Kidney (tissue), 14 donors: ENCODE data around the gene CNP. TPM values are rescaled to one million over a fixed set of nuclear protein-coding genes. Genes with fewer than 3 reads are reported as not detected.
A peak's percentile ranks its signal among the peaks of the same experiment; 100 is the strongest.

ENCODE experiments used
- DNase-seq, 5 donors: peaks; one replicate each; pipeline ENCODE4 v3.0.0-alpha.2; 2013 to 2020
- FAIRE-seq: peaks from 2 replicates; lab custom pipeline; 2012; peaks lifted over from hg19 to GRCh38; lab: Jason Lieb, UNC
- H3K27ac ChIP-seq, 2 donors: one replicate each; pipeline ENCODE4 v1.7.0; 2013; ENCODE audit warnings: low read depth in 2 of 2, low read length in 2 of 2, inconsistent platforms in 1 of 2
- H3K27me3 ChIP-seq: one replicate; pipeline ENCODE4 v1.7.1; 2013; ENCODE audit warnings: low read length, inconsistent platforms; ENCODE audit not compliant: control insufficient read depth, insufficient read depth
- H3K36me3 ChIP-seq, 3 donors: one replicate each; pipeline versions ENCODE4 v1.7.0 to v1.7.1; 2013; ENCODE audit warnings: low read length in 3 of 3, control low read depth in 1 of 3, inconsistent platforms in 1 of 3; ENCODE audit not compliant: insufficient read depth in 3 of 3, control insufficient read depth in 2 of 3
- H3K4me1 ChIP-seq, 3 donors: one replicate each; pipeline versions ENCODE4 v1.7.0 to v1.7.1; 2013; ENCODE audit warnings: low read length in 3 of 3, inconsistent platforms in 1 of 3, low read depth in 1 of 3; ENCODE audit not compliant: control insufficient read depth in 2 of 3, insufficient read depth in 2 of 3
- H3K4me3 ChIP-seq, 3 donors: one replicate each; pipeline versions ENCODE4 v1.7.0 to v1.8.1; 2013; ENCODE audit warnings: low read length in 3 of 3, control low read depth in 1 of 3, inconsistent platforms in 1 of 3
- H3K9ac ChIP-seq, 3 donors: one replicate each; pipeline versions ENCODE4 v1.7.0 to v1.7.1; 2013; ENCODE audit warnings: low read length in 3 of 3, control low read depth in 1 of 3, inconsistent platforms in 1 of 3
- H3K9me3 ChIP-seq, 3 donors: one replicate each; pipeline versions ENCODE4 v1.7.0 to v1.7.1; 2013; ENCODE audit warnings: low read length in 3 of 3, control low read depth in 1 of 3, inconsistent platforms in 1 of 3; ENCODE audit not compliant: control insufficient read depth in 2 of 3, insufficient read depth in 1 of 3
- CTCF ChIP-seq: IDR thresholded peaks from 3 replicates; pipeline ENCODE4 v1.5.1; 2012; ENCODE audit warnings: mild to moderate bottlenecking, moderate library complexity, borderline replicate concordance; ENCODE audit not compliant: insufficient read depth; ENCODE audit errors: extremely low read depth
- intact Hi-C: fragments of 100-400 bp; cut with DNase I; formaldehyde crosslinking; loops from one replicate; pipeline ENCODE4 v1.11.1; 2022
- polyA plus RNA-seq: library from polyadenylated mRNA; stranded (reverse); fragments of 350-450 nt; fragmentation: Illumina TruSeq; extraction: RNeasy Lipid Tissue Mini Kit (QIAGEN cat#74804); gene quantifications from one replicate; pipeline ENCODE4 v1.2.3, GENCODE V29; 2014; ENCODE audit warnings: low read depth, low replicate concordance; ENCODE audit not compliant: insufficient read depth
- total RNA-seq: library from RNA; stranded (reverse); fragmentation: NEBNext Ultra II Directional; extraction: Animal tissue kit (Norgen Biotek cat#: 25700); gene quantifications from one replicate; pipeline ENCODE4 v1.2.1, GENCODE V29; 2021
- donor health status: control.
- donor health status: control.
- donor health status: control.
- donor health status: control.
- donor health status: control.
- donor health status: DM: yes; HTN: yes; CAD: no.
- donor health status: Normal renal cell carcinoma (clear cell type).

Gene CNP
- total and polyA plus RNA-seq, 2 donors from 2014 or later: 64.0 to 87.5 TPM

DNA sequence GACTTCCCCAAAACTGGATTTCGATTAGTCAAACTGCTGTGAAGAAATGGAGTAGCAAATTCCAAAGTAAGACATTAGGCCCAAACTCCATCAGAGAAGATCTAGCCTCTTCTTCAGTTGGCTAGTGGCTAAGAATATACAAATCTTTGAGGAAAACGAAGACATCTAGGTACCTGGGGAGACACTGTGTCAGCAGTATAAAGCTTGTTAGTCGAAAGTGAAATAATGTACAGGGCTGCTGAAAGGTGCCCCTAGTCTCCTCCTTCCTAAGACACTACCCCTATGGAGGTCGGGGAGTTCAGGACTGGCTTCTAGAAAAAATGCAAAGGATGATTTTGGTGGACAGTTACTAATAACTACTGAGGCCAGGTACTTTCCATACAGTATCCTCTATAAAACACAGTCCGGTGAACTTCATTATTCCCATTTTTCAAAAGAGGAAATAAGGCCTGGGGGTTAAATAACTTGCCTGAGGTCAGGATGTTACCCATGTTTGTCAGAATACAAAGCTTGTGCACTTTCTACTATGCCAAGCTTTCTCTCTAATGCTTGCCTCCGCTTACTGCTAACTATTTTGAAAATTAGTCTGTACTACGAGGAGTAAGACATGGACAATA lies 35.7 kb downstream of the CNP start:
- Histone ChIP-seq H3K9me3 (no peaks in the 10 kb centered on the region), H3K9ac (no peak overlapping the region), H3K27ac (peak overlapping the region in 1 of 2 donors; percentile 1), H3K27me3 (no peaks in the 10 kb centered on the region), H3K4me3 (peak overlapping the region in 1 of 3 donors; percentile 11), H3K36me3 (peaks cover 13 to 31% (median 17%) of the 10 kb centered on the region in 3 donors), H3K4me1 (peaks cover 0 to 25% (median 5%) of the 10 kb centered on the region in 3 donors)
- TF ChIP-seq CTCF: no peak
- intact Hi-C loops: no loop called here
- FAIRE-seq (no peak), DNase-seq (no peak)

DNA sequence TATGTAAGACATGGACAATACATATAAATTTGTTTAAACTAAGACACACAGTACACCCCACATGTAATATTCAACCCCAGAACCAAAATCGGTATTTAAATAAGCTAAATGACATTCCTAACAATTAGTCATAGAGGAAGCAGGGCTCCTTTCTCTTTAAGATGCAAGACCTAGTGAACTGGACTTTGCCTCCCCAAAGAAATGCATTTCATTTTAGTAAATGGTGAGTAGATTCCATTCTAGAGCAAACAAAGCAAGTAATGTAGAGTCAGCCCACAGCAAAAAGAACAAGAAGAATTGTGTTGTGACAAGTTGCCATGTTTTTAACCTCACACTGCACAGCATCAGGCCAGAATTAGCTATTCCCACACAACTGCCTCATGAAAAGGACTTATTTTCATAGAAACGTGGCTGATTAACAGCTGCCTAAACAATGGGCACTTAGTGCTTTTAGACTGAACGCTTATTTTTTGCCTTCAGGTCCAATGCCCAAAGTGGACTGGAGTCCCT lies 36.3 kb downstream of the CNP start:
- peak overlapping the region in 1 of 2 donors; percentile 60 for H3K27ac ChIP-seq
- no peak overlapping the region for H3K9ac ChIP-seq
- H3K36me3 ChIP-seq: peaks cover 13 to 26% (median 14%) of the 10 kb centered on the region in 3 donors

DNA sequence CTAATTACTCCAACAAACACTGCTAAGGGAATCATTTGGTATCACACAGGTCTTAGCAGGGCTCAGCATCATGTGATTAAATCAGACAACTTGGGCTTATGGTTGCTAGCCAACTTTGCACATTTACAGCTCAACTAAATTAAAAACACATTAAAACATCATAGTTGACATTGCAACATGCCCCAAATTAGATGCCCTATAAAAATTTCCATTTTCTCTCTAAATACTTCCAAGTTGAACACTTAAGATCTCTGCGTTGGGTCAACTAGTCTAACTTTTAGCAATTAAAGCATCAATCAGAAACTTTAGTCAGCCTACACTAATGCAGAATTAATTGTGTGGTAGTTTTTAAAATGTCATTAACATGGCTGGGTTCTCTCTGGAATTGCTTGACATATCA lies 38.6 kb downstream of the CNP start:
- H3K9ac ChIP-seq: no peak overlapping the region
- no peak for FAIRE-seq
- TF ChIP-seq CTCF: no peak
- no peaks in the 10 kb centered on the region for H3K9me3 ChIP-seq
- H3K27me3 ChIP-seq: no peaks in the 10 kb centered on the region
- H3K36me3 ChIP-seq: peaks cover 4 to 16% (median 10%) of the 10 kb centered on the region in 3 donors
- peak in 2 of 5 donors; percentile 22 to 25 for DNase-seq
- intact Hi-C loops: no loop called here
- no peak overlapping the region for H3K4me3 ChIP-seq
- no peak overlapping the region for H3K27ac ChIP-seq
- H3K4me1 ChIP-seq: peaks cover 0 to 25% (median 5%) of the 10 kb centered on the region in 3 donors

More for the DNA sequence above, 36.3 kb downstream of the CNP start:
- DNase-seq (no peak), FAIRE-seq (no peak)
- Histone ChIP-seq H3K9me3 (no peaks in the 10 kb centered on the region), H3K4me1 (peaks cover 0 to 25% (median 5%) of the 10 kb centered on the region in 3 donors), H3K4me3 (peak overlapping the region in 2 of 3 donors; percentile 11 to 37), H3K27me3 (no peaks in the 10 kb centered on the region)
- intact Hi-C loops: no loop called here
- no peak for TF ChIP-seq CTCF
